GM18508 (cell line): ENCODE results near the gene ADAMTS17.

Experiments
- ATAC-seq: cut with Tn5 transposase; IDR thresholded peaks from one replicate; pipeline ENCODE4 v1.9.1; 2021; ENCODE audit warnings: moderate number of reproducible peaks; ENCODE audit not compliant: insufficient read depth, unreplicated experiment

The ADAMTS17 gene

GRCh38 chr15:100253640-100254039 is 88.1 kb downstream of the ADAMTS17 start:
- no peak for ATAC-seq

GRCh38 chr15:100252779-100253417 is 88.9 kb downstream of the ADAMTS17 start:
- ATAC-seq, result no peak

GRCh38 chr15:100252359-100252758 is 89.4 kb downstream of the ADAMTS17 start:
- no peak for ATAC-seq

GRCh38 chr15:100250176-100250800 is 91.5 kb downstream of the ADAMTS17 start:
- ATAC-seq, result no peak

DNA sequence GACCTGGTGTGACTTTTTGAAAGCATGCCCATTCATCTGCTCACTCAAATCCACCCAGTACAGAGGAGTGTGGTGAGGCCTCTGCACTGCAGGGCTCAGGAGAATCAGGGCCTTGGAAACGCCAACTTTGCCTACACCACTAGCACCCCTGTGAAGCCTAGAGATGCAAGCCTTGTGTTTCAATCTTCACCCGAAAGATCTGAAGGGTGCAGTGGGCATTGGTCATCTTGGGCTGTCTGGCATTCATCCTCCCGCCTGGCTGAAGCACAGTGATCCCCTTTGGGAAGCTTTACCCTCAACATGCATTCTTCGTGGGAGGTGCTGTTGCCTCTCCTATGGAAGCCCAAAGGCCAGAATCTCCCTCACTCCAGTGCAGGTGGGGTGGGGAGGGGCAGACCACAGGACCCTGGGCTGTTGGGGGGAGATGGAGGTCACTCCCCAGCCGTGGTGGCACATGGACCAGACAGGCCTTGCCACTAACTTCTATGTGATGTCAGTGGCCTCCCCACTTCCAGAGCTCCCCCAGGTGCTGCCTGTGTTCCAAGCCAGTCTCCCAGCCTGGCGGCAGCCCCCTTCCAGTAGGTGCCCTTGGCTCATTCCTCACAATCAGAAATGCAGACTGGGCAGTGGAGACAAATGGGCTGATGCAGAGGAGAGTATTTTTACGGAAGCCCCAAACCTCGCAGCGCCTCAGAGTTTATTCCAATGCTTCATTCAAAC is 92.5 kb downstream of the ADAMTS17 start:
- ATAC-seq, result no peak

DNA sequence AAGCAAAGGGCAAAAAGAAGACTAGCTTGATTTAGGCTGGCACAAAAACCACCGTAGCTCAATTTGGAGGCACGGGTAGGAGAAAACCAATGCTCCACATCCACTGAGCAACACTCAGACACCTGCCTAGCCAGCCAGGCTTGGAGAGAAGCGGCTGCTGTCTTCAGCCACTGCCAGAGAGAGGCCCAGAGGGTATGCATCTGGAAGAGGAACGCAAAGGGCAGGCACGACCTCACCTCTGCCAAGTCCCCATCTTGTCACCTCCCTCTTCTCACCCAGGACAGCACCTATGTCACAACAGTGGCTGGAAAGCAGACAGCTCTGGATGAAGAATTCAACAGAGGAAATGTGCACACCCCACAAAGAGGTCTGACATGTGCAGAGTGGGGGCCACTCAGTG is 93.5 kb downstream of the ADAMTS17 start:
- ATAC-seq, result no peak

DNA sequence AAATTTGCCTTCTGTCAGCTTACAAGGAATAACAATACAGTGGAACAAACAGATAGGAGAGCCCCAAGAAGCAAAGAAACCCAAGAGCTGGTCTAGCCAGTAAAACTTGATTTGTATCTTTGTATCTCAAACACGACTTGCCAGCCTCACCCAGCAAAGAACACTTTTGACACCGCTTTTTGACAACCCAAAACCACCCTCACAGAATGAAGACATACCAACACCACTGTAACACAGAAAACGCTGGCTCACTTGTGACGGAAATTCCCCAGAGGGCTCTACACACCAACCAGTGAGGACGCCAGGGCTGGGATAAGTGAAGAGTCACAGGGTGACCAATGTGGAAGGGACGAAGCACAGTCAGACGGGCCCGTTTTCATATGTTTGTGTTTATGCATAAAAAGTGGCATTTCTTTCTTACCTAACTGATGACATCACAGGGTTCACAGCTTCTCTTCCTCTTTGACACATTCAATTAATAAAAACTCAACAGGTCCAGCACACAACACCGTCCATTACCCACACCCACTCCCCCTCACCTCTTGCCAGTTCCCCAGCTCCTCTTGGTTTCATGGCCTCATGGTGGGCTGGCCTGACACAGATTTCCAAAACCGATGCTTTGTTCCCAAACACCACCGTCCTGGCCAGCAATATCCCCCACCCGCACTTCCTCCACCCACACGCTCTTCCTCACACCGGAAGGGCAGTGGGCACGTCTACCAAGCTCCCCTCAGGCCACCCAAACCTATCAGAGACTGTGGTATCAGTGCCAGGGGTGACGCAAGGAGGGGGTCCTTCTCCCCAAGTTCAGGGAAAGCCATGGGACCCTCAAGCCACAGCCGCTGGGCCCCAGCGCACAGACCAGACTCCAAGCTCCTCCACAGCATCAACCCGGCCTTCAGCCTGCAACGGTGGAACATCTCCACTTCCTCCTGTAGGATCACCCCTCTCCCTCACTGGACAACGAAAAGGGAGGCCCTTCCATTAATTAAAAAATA is 94.2 kb downstream of the ADAMTS17 start:
- ATAC-seq, result no peak

DNA sequence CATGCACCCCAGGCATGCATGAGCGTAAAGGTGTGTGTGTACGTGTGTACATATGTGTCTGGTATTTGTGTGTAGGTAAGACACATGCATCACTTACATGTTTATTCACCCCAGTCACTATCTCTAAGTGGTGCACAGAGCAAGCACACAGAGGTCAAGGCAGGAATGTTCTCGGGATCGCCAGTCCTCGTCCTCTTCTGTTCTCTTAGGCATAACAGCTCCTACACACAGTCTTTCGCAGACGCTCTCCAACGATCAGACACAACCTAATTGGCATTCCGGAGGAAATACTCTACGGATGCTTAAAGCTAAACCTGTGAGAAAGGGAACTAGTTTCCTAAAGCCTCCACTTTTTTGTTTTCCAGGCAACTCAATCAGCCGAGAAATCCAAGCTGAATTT is 95.9 kb downstream of the ADAMTS17 start:
- no peak for ATAC-seq

- no peak for ATAC-seq
These were observed 96.3 kb downstream of the ADAMTS17 start for GRCh38 chr15:100245487-100245820.

DNA sequence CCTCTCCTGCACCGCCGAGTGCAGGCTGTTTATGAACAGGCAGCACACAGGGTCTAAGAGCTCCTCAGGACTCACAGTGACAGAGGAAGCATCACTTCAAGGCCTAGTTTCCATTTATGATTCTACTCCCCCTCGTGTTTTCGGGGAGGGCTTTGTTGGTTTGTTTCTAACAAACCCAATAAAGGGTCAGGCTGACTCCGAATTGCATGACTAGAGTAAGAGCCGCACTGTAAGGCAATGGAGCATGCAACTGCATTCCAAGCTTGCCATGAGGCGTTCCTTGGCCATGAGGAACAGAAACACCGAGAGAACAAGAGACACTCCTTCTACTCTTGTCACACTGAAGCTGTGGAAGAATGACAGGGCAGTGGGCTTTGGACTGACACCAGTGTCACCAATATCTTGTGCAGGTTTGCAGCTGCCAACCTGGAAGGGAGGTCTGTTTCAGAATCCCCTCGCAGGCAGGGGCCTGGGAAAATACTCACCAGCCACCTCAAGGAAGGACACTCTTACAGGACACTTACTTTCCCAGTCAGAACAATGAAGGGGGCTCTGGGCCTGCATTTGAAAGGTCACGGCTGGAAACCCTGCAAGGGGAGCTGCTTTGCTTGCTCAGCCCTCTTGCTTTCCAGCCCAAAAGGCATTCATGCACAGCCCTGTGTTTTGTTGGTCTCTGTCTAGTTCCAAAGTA is 96.8 kb downstream of the ADAMTS17 start:
- ATAC-seq, result no peak

DNA sequence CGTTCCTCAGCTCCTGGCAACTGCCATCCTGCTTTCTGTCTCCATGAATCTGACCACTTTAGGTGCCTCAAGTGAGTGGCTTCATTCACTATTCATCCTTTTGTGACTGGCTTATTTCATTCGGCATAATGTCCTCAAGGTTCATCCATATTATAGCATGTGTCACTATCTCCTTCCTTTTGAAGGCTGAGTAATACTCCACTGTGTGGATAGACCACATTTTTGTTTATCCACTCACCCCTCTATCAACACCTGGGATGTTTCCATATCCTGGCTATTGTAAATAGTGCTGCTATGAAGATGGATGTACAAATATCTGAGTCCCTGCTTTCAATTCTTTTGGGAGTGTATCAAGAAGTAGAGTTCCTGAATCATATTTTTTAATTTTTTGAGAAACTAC is 98.8 kb downstream of the ADAMTS17 start:
- ATAC-seq, result no peak

GRCh38 chr15:100241572-100242482 is 99.9 kb downstream of the ADAMTS17 start:
- ATAC-seq, result no peak

GRCh38 chr15:100236981-100237720 is 104.6 kb downstream of the ADAMTS17 start:
- ATAC-seq, result no peak

- ATAC-seq, result no peak
These were observed 106.7 kb downstream of the ADAMTS17 start for GRCh38 chr15:100235030-100235617.

- ATAC-seq, result no peak
These were observed 107.4 kb downstream of the ADAMTS17 start for GRCh38 chr15:100234158-100235029.

DNA sequence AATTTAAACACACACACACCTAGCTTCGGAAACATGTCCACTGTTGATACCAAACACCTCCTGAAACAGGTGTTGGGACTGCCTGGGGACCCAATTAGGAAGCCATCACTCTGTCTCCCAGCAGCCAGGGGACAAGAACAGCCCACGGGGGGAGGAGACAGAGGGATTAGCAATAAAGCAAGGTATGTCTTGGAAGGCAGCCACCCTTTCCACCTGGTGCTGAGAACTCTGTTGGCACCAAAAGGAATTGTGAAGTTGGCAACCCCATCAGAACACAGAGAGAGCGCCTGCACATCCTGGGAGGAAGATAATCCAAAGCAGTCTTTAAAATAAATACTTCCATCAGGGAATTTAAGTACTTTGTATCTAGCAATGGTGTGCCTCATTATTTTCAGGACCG is 111.0 kb downstream of the ADAMTS17 start:
- no peak for ATAC-seq
